Measurements from ENCODE around the gene LIMK2. TPM values are rescaled to one million over a fixed set of nuclear protein-coding genes. Genes with fewer than 3 reads are reported as not detected.

LIMK2 gene
- total RNA-seq, 1 donor from 2014 or later: 8.0 TPM

DNA sequence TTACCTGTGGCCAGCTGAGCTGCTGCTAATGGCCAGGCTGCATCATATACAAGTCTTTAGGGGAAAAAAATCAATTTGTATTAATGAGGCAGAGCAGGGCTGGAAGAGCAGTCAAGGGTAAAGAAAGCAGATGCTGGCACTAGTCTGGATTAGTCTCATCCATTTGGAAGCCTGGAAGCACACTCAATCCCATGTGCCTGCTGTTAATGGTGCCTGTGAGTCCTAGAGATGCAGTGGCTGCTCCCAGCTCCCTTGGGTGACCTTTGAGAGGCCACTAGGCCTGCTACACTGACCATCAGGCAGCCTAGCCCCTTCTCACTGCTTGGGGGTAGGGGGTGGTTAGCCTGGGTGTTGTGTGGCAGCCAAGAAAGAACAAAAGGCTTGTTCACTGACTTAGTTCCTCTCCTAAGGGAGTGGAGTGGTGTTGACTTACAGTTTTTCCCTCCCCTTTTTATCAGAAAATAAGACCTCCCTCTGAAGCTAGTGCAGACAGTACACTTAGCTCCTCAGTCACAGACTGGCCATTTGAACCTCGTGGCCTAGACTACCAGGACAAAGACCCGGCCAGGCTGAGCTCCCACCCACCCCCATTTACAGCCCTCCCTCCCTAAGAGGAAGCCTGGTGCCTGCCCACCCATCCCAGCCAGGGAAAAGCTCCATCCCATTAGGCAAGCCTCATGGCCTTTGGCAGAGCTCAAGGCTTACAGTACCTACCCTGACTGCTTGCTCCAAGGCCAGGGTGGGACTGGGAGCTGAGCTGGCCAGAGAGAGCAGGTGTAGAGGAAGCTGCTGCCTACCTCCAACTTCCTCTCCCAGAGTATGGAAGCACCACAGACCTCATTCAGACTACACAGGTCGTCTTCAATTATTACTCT is 72.4 kb downstream of the LIMK2 start:
- intact Hi-C loops (cut with micrococcal nuclease): no loop called here
- peaks cover 95% of the 10 kb centered on the region for H3K36me3 ChIP-seq
- H3K27me3 ChIP-seq (ENCODE audit: low read depth): no peaks in the 10 kb centered on the region
- no peak for TF ChIP-seq CTCF (IDR thresholded peaks at IDR 0.05; ENCODE audit: borderline replicate concordance)
- no peak for DNase-seq
- H3K4me1 ChIP-seq: peaks cover 58% of the 10 kb centered on the region
- no peak overlapping the region for H3K4me3 ChIP-seq
- no peaks in the 10 kb centered on the region for H3K9me3 ChIP-seq (replicated peaks)
- peak overlapping the region; percentile 98 for H3K27ac ChIP-seq (replicated peaks)

- Histone ChIP-seq H3K36me3 (peaks cover 77% of the 10 kb centered on the region), H3K4me3 (no peak overlapping the region), H3K27ac (replicated peaks) (peak overlapping the region; percentile 98), H3K27me3 (ENCODE audit: low read depth) (no peaks in the 10 kb centered on the region), H3K9me3 (replicated peaks) (no peaks in the 10 kb centered on the region), H3K4me1 (peaks cover 76% of the 10 kb centered on the region)
- DNase-seq: no peak
- intact Hi-C loops (cut with micrococcal nuclease): no loop called here
- no peak for TF ChIP-seq CTCF (IDR thresholded peaks at IDR 0.05; ENCODE audit: borderline replicate concordance)
Measured at GRCh38 chr22:31286360-31287255, 74.5 kb downstream of the LIMK2 start.

DNA sequence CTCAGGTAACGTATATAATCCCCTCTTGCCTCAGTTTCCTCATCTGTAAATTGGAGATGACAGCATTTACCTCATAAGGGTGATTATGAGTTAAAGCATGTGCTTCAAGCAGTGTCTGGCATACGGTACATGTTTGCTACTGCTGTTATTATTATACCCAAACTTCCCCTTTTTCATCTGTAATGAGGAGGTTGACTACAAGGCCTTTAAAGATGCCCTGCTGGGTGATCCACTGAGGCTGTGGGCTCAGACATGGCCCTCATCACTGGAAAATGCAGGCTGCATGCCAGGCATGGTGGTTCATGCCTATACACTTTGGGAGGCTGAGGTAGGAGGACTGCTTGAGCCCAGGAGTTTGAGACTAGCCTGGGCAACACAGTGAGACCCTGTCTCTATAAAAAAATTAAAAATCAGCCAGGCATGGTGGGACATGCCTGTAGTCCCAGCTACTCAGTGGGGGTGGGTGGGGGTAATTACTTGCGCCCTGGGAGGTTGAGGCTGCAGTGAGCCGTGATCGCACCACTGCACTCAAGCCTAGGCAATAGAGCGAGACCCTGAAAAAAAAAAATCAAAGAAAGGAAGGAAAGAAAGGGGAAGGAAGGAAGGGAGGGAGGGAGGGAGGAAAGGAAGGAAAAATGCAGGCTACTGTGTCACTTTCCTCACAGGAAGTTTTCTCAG is 75.9 kb downstream of the LIMK2 start:
- H3K36me3 ChIP-seq: peaks cover 64% of the 10 kb centered on the region
- intact Hi-C loops (cut with micrococcal nuclease): no loop called here
- peak overlapping the region; percentile 85 for H3K4me3 ChIP-seq
- peaks cover 83% of the 10 kb centered on the region for H3K4me1 ChIP-seq
- peak overlapping the region; percentile 98 for H3K27ac ChIP-seq (replicated peaks)
- no peaks in the 10 kb centered on the region for H3K27me3 ChIP-seq (ENCODE audit: low read depth)
- no peak for TF ChIP-seq CTCF (IDR thresholded peaks at IDR 0.05; ENCODE audit: borderline replicate concordance)
- H3K9me3 ChIP-seq (replicated peaks): no peaks in the 10 kb centered on the region
- no peak for DNase-seq

DNA sequence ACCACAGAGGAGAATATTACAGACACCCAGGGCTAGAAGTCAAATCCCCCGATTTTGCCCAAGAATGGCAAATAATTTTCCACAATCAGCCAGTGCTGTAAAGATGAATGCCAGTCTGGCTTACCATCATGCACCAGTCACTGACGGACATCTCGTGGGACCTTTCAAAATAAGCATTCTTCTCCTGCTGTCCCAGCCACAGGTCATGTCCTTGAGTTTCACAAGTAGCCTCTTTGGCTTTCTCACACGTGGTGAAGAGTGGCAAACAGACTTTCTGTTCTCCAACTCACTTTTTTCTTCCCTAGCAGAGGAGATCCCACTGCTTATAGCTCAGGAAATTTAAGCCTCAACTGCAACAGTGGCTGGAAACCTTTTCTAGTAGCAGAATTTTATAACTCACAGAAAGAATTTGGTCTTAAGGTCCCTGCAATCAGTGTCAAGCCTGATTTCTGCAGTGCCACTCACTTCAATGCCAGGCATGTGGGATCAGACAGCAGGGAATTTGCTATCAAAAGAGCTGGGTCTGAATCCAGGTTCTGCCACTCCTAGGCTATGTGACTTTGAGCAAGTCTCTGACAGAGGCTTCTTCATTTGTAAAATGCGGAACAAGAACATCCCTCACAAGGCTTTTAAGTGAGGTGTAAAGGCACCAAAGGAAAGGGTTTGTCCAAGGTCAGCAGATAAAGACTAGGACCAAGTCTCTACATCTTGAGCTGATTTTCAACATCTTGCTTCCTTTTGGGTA is 76.6 kb downstream of the LIMK2 start:
- Histone ChIP-seq H3K36me3 (peaks cover 57% of the 10 kb centered on the region), H3K4me1 (peaks cover 90% of the 10 kb centered on the region), H3K27ac (replicated peaks) (peak overlapping the region; percentile 98), H3K9me3 (replicated peaks) (no peaks in the 10 kb centered on the region), H3K4me3 (peak overlapping the region; percentile 85), H3K27me3 (ENCODE audit: low read depth) (no peaks in the 10 kb centered on the region)
- intact Hi-C loops (cut with micrococcal nuclease): no loop called here
- no peak for DNase-seq
- TF ChIP-seq CTCF (IDR thresholded peaks at IDR 0.05; ENCODE audit: borderline replicate concordance): no peak

Measured in left ventricle myocardium inferior (tissue), 1 donor.